NT2/D1 (cell line): ENCODE results near the gene RUNX1.
"Not testable (repeated sequence)": the region's sequence is repeated elsewhere in the genome, so short reads cannot be mapped to it uniquely, and the experiment has no call there.

Experiments used
- DNase-seq: peaks from one replicate; pipeline ENCODE4 v3.0.0-alpha.2; 2011; ENCODE audit warnings: low read depth, low spot score
- H3K27me3 ChIP-seq: 2 replicates; pipeline ENCODE4 v1.6.0; 2011; ENCODE audit warnings: mild to moderate bottlenecking; ENCODE audit not compliant: insufficient read length, insufficient read depth
- H3K36me3 ChIP-seq: 2 replicates; pipeline ENCODE4 v1.6.1; 2011; ENCODE audit warnings: mild to moderate bottlenecking, low read length, mixed read lengths; ENCODE audit not compliant: insufficient read depth, insufficient read length
- H3K4me1 ChIP-seq: 2 replicates; pipeline ENCODE4 v1.5.1; 2011; ENCODE audit not compliant: insufficient read depth, insufficient read length
- H3K4me3 ChIP-seq: 2 replicates; pipeline ENCODE4 v1.5.1; 2011; ENCODE audit warnings: low read depth; ENCODE audit not compliant: insufficient read length
- H3K9ac ChIP-seq: 2 replicates; pipeline ENCODE4 v1.6.0; 2011; ENCODE audit warnings: low read depth; ENCODE audit not compliant: insufficient read length
- H3K9me3 ChIP-seq: 2 replicates; pipeline ENCODE4 v1.5.1; 2011; ENCODE audit warnings: mild to moderate bottlenecking, low read length; ENCODE audit not compliant: insufficient read depth
- SUZ12 ChIP-seq: IDR thresholded peaks from 2 replicates; pipeline ENCODE4 v1.6.1; 2011; ENCODE audit not compliant: insufficient read length, insufficient read depth; ENCODE audit errors: extremely low read depth
- YY1 ChIP-seq: IDR thresholded peaks from 2 replicates; pipeline ENCODE4 v1.6.1; 2011; ENCODE audit not compliant: insufficient read length, insufficient read depth
- ZNF274 ChIP-seq: IDR thresholded peaks from 2 replicates; pipeline ENCODE4 v1.6.1; 2011; ENCODE audit warnings: mild to moderate bottlenecking, low read depth, low read length

RUNX1 gene

DNA sequence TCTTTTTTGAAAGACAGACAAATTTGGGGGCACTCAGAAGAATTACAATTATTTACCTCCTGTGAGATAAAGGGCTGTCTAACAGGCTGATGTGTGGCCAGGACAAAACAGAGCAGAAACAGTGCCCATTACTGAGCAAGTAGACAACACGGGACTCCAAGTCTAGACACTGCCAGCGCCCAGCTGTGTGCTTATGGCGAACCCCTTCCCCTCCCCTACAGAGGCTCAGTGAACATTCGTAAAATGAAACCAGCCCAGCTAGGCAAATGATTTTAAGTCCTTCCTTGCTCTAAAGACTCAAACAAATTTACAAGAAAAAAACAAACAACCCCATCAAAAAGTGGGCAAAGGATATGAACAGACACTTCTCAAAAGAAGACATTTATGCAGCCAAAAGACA lies 91.1 kb downstream of the RUNX1 start:
- H3K9ac ChIP-seq, result no peak overlapping the region
- H3K9me3 ChIP-seq, result no peaks in the 10 kb centered on the region
- no peaks in the 10 kb centered on the region for H3K27me3 ChIP-seq
- DNase-seq, result no peak
- no peaks in the 10 kb centered on the region for H3K36me3 ChIP-seq
- H3K4me1 ChIP-seq, result peaks cover 9% of the 10 kb centered on the region
- no peak overlapping the region for H3K4me3 ChIP-seq
- TF ChIP-seq YY1 (no peak), SUZ12 (no peak), ZNF274 (no peak)

DNA sequence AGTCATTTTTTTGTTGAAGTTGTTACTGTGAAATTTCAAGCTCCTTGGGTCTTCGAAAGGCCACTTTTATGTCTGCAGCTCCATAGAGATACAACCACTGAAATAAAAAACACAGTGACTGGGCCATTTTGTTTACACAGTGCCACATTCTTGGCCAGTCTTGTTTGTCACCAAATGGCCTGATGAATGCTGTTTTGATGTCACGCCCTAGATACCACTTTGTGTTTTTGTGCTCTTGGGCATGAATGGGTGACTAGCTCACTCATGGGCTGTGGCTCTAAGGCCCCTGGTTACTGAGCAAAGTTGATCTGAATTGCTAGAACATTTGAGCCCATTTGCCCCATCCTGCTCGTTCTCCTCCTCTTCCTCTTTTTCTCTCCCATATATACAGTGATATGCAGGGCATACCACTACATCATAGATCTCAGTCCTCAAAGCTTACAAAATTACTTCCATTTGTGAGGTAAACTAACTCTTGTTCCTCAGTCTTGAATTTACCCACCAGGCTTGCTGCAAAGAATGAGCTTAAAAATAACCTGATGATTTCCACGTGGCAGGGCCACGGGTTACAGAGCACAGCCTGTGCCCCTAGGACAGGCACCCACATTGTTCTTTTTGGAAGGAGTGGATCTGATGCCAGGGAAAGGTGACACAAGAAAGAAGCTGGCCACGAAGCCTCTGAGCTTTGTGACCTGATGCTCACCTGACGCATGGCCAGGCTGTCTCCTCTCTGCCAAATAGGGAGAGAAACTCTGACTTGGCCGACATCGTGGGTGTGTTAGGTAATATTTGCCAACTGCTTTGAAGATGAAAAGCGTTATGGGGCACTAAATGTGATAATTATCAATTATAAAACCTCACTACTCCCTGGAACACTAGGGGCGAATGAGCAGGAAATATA lies 92.4 kb downstream of the RUNX1 start:
- DNase-seq, result no peak
- Histone ChIP-seq H3K9me3 (no peaks in the 10 kb centered on the region), H3K4me3 (no peak overlapping the region), H3K4me1 (peaks cover 7% of the 10 kb centered on the region), H3K36me3 (no peaks in the 10 kb centered on the region), H3K27me3 (no peaks in the 10 kb centered on the region), H3K9ac (no peak overlapping the region)
- TF ChIP-seq YY1 (no peak), SUZ12 (no peak), ZNF274 (no peak)

DNA sequence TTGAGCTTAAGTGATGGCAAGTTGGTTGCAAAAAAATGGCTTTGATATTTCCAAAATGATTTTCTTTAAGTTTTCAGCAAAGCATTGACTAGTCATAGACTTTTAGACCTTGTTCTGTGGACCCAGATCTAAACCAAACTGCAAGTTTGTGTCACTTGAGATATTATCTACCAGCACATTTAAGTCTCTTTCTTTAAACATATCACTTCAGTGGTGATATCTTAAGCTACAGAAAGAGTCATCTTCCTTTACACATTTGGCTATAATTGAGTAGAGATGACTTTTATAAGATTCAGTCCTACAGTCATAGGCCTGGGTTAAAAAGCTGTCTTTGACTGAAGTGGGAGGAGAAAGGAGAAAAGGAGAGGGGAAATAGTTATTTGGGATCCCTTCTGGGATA lies 95.2 kb downstream of the RUNX1 start:
- Histone ChIP-seq H3K27me3 (no peaks in the 10 kb centered on the region), H3K36me3 (no peaks in the 10 kb centered on the region), H3K9ac (no peak overlapping the region), H3K4me1 (no peaks in the 10 kb centered on the region), H3K9me3 (no peaks in the 10 kb centered on the region), H3K4me3 (no peak overlapping the region)
- TF ChIP-seq ZNF274 (no peak), YY1 (no peak), SUZ12 (no peak)
- no peak for DNase-seq

DNA sequence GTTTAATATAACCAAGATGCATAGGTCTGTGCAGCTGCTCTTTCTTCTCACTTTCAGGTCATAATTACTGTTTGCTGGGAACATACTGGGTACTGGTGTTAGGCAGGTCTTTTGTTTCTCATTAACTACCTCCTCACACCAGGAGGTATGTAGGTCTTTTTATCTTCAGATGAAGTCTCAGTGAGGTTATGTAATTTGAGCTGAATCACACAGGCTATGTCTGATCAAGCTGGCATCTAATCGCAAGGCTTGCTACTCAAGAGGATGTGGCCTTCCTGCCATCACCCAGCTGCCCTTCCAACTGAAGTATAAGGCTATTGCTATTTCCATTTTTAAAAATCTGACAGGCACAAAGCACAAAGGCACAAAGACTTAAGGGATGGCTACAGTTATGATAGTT lies 96.4 kb downstream of the RUNX1 start:
- Histone ChIP-seq H3K4me3 (no peak overlapping the region), H3K9me3 (no peaks in the 10 kb centered on the region), H3K4me1 (no peaks in the 10 kb centered on the region), H3K9ac (no peak overlapping the region), H3K27me3 (no peaks in the 10 kb centered on the region), H3K36me3 (no peaks in the 10 kb centered on the region)
- TF ChIP-seq SUZ12 (no peak), ZNF274 (no peak), YY1 (no peak)
- DNase-seq, result no peak

DNA sequence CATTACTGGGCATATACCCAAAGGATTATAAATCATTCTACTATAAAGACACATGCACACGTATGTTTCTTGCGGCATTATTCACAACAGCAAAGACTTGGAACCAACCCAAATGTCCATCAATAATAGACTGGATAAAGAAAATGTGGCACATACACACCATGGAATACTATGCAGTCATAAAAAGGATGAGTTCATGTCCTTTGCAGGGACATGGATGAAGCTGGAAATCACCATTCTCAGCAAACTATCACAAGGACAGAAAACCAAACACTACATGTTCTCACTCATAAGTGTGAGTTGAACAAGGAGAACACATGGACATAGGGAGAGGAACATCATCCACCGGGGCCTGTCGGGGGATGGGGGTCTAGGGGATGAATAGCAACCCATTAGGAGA lies 97.2 kb downstream of the RUNX1 start:
- not testable (repeated sequence) for H3K9me3 ChIP-seq, H3K9ac ChIP-seq, H3K36me3 ChIP-seq, H3K27me3 ChIP-seq, H3K4me1 ChIP-seq, DNase-seq, H3K4me3 ChIP-seq

DNA sequence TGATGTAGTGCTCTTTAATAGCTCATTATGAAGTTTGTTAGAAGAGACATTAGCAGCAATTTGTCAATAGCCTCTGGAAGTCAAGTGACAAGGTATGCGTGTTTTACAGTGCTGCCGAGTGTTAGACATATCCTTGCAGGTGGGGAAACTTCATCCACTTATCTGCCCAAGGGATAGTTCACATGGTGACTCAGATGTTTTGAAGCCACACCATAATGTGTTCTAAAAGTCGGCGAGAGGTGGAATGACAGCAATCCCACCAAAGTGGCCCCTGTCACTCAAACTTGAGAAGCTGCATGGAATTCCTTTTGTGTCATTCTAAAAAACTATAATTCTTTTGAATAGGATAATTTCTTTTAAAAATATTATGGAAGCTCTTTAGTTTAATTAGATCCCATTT lies 98.1 kb downstream of the RUNX1 start:
- H3K36me3 ChIP-seq, result no peaks in the 10 kb centered on the region
- H3K9me3 ChIP-seq, result no peaks in the 10 kb centered on the region
- no peak for TF ChIP-seq ZNF274
- no peaks in the 10 kb centered on the region for H3K27me3 ChIP-seq
- H3K9ac ChIP-seq, result no peak overlapping the region
- H3K4me1 ChIP-seq, result no peaks in the 10 kb centered on the region
- no peak for DNase-seq
- H3K4me3 ChIP-seq, result no peak overlapping the region

DNA sequence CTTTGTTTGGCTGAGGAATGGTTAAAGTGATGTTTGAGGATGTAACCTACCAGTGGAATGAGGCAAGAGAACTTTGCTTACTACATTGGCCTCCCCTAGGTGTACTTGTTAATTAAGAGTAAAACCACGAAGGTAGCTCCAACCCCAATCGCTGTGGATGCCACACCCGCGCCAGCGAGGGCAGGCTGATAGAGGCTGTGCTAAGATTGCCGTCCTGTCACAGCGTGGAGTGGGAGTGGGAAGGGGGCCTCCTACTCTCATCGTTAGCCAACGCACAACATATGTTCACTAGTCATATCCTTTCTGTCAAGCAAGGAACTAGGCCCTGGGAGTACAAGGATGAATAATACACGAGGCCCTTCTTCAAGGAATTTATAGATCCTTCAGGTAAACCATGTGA lies 99.6 kb downstream of the RUNX1 start:
- no peak for DNase-seq
- no peak for TF ChIP-seq YY1
- no peak for TF ChIP-seq ZNF274
- TF ChIP-seq SUZ12, result no peak
- H3K4me1 ChIP-seq, result no peaks in the 10 kb centered on the region
- H3K27me3 ChIP-seq, result no peaks in the 10 kb centered on the region
- no peaks in the 10 kb centered on the region for H3K9me3 ChIP-seq
- H3K4me3 ChIP-seq, result no peak overlapping the region
- H3K9ac ChIP-seq, result no peak overlapping the region
- no peaks in the 10 kb centered on the region for H3K36me3 ChIP-seq
